Measurements from ENCODE around the gene AP3M1. TPM values are rescaled to one million over a fixed set of nuclear protein-coding genes. Genes with fewer than 3 reads are reported as not detected.

The AP3M1 gene
- total and polyA plus RNA-seq, 8 donors, result 3.5 to 28.1 (median 11.5) TPM

GRCh38 chr10:74167443-74167842, 16.8 kb upstream of the AP3M1 start:
- WGBS, 5 donors, result 29 to 67% (median 58%) methylated on average over 1 of the region's 1 CpG
- Histone ChIP-seq H3K9me3 (no peaks in the 10 kb centered on the region), H3K4me1 (peaks cover 0 to 37% (median 13%) of the 10 kb centered on the region in 4 donors), H3K4me3 (no peak overlapping the region), H3K27me3 (no peaks in the 10 kb centered on the region), H3K36me3 (no peaks in the 10 kb centered on the region), H3K27ac (no peak overlapping the region)
- no peak for TF ChIP-seq CTCF (IDR thresholded peaks at IDR 0.05)
- no peak for TF ChIP-seq POLR2AphosphoS5 (IDR thresholded peaks at IDR 0.05)
- TF ChIP-seq EP300 (IDR thresholded peaks at IDR 0.05), result no peak
- TF ChIP-seq POLR2A (IDR thresholded peaks at IDR 0.05), result no peak
- intact Hi-C loops (cut with DNase I; ENCODE audit: low total_unique reads), result no loop called here
- DNase-seq, result no peak

- H3K9me3 ChIP-seq, result no peaks in the 10 kb centered on the region
- intact Hi-C loops (cut with DNase I; ENCODE audit: low total_unique reads), result no loop called here
- H3K4me1 ChIP-seq, result peaks cover 0 to 32% (median 13%) of the 10 kb centered on the region in 4 donors
- no peak overlapping the region for H3K4me3 ChIP-seq
- TF ChIP-seq POLR2AphosphoS5 (IDR thresholded peaks at IDR 0.05), result no peak
- no peak for TF ChIP-seq EP300 (IDR thresholded peaks at IDR 0.05)
- no peak for TF ChIP-seq POLR2A (IDR thresholded peaks at IDR 0.05)
- TF ChIP-seq CTCF (IDR thresholded peaks at IDR 0.05), result no peak
- DNase-seq, result no peak
- H3K27me3 ChIP-seq, result no peaks in the 10 kb centered on the region
- H3K36me3 ChIP-seq, result peaks cover 0 to 4% (median 0%) of the 10 kb centered on the region in 4 donors
- H3K27ac ChIP-seq, result no peak overlapping the region
- WGBS, 5 donors, result 48 to 62% (median 52%) methylated on average over 2 of the region's 2 CpGs
Measured at GRCh38 chr10:74165530-74165901, 14.9 kb upstream of the AP3M1 start.

- no peak for TF ChIP-seq EP300 (IDR thresholded peaks at IDR 0.05)
- DNase-seq, result no peak
Measured at GRCh38 chr10:74164716-74165529, 14.3 kb upstream of the AP3M1 start.

GRCh38 chr10:74163319-74164068, 12.9 kb upstream of the AP3M1 start:
- intact Hi-C loops (cut with DNase I; ENCODE audit: low total_unique reads), result no loop called here
- peaks cover 0 to 4% (median 0%) of the 10 kb centered on the region in 4 donors for H3K36me3 ChIP-seq
- peaks cover 0 to 17% (median 3%) of the 10 kb centered on the region in 4 donors for H3K4me1 ChIP-seq
- H3K9me3 ChIP-seq, result no peaks in the 10 kb centered on the region
- no peaks in the 10 kb centered on the region for H3K27me3 ChIP-seq
- H3K27ac ChIP-seq, result no peak overlapping the region
- no peak for TF ChIP-seq CTCF (IDR thresholded peaks at IDR 0.05)
- no peak for TF ChIP-seq POLR2A (IDR thresholded peaks at IDR 0.05)
- TF ChIP-seq POLR2AphosphoS5 (IDR thresholded peaks at IDR 0.05), result no peak
- TF ChIP-seq EP300 (IDR thresholded peaks at IDR 0.05), result no peak
- 63 to 86% (median 79%) methylated on average over 3 of the region's 3 CpGs for WGBS, 5 donors
- no peak overlapping the region for H3K4me3 ChIP-seq
- no peak for DNase-seq

More at GRCh38 chr10:74164716-74165529, 14.3 kb upstream of the AP3M1 start:
- H3K9me3 ChIP-seq, result no peaks in the 10 kb centered on the region
- intact Hi-C loops (cut with DNase I; ENCODE audit: low total_unique reads), result no loop called here
- 48 to 64% (median 59%) methylated on average over 6 of the region's 6 CpGs for WGBS, 5 donors
- no peak overlapping the region for H3K27ac ChIP-seq
- peaks cover 0 to 4% (median 0%) of the 10 kb centered on the region in 4 donors for H3K36me3 ChIP-seq
- peaks cover 0 to 31% (median 13%) of the 10 kb centered on the region in 4 donors for H3K4me1 ChIP-seq
- H3K4me3 ChIP-seq, result no peak overlapping the region
- no peaks in the 10 kb centered on the region for H3K27me3 ChIP-seq
